Left cardiac atrium (tissue), 4 donors: ENCODE measurements around the gene KCNV2. TPM values are rescaled to one million over a fixed set of nuclear protein-coding genes. Genes with fewer than 3 reads are reported as not detected.

ENCODE experiments used
- ATAC-seq, 2 donors: fragments of 200-7000 bp; cut with Tn5 transposase; one replicate each; pipeline ENCODE4 v1.9.1; 2020; ENCODE audit warnings: mild to moderate bottlenecking in 2 of 2, moderate library complexity in 2 of 2
- DNase-seq: peaks from one replicate; pipeline ENCODE4 v3.0.0-alpha.2; 2020
- intact Hi-C, 2 donors: fragments of 100-400 bp; cut with DNase I; formaldehyde crosslinking; loops; one replicate each; pipeline versions ENCODE4 v1.14.1 to v1.15.1; 2022 to 2023
- total RNA-seq, 2 donors: library from RNA; stranded (reverse); fragmentation: NEBNext Ultra II Directional; extraction: Animal tissue kit (Norgen Biotek cat#: 25700); gene quantifications; one replicate each; pipeline ENCODE4 v1.2.1, GENCODE V29; 2021
- donor health status: DM: no; HTN: yes; CAD: no.
- donor health status: DM: no; HTN: yes; CAD: no; lungs with severe emphysema.
- donor health status: DM: yes; HTN: yes; CAD: no.
- donor health status: Dilated cardiomyopathy.

The KCNV2 gene
- total RNA-seq, 2 donors from 2014 or later: not detected

DNA sequence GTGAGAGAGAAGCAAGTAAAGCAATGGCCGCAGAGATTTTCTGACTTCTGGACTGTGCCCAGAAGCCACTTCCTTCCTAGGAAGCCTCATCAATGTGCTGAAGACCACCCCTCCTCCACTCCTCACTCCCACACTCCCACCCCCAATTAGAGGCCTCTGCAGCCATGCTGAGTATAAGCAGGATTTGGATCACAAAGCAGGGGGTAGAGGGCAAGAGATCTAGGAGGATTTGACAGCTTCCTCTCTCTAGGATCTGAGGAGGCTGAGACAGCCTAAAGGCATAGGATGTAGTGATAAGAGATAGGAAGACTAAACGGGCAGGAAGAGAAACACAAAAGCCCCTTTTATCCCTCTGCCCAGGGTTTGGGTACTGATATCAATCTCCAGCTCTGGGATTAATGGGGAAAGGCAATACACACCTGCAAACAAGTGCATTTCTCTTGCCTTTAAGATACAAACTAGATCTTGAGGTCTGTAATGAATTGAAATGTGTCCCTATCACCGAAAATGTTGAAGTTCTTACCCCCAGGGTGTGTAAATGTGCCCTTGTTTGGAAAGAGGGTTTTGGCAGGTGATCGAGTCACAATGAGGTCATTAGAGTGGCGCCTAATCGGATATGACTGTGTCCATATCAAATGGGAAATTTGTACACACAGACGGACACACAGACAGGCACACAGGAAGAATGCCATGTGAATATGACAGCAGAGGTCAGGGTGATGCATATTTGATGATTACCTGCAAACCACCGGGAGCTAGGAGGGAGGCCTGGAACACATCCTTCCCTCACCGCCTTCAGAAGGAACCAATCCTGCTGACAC lies 28.5 kb downstream of the KCNV2 start:
- DNase-seq (no peak), ATAC-seq (no peak)
- intact Hi-C loops: no loop called here

DNA sequence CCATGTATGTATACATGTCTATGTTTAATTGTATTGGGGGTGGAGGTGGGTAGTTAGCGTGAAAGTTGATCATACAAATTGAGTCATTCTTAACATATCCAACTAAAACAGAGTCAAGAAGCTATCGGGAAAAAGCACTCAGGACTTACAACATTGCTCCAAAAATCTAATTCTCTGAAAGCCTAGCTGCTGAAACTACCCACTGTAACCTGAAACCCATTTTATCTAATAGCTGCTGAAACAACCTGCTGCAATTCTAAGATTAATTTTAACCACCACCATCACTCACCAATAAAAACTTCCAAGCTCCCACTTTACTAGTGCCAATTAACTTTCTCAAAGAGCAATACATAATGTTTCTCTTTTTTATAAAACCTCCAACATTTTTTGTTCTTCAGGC lies 32.2 kb downstream of the KCNV2 start:
- intact Hi-C loops: no loop called here
- no peak for ATAC-seq
- DNase-seq: no peak

DNA sequence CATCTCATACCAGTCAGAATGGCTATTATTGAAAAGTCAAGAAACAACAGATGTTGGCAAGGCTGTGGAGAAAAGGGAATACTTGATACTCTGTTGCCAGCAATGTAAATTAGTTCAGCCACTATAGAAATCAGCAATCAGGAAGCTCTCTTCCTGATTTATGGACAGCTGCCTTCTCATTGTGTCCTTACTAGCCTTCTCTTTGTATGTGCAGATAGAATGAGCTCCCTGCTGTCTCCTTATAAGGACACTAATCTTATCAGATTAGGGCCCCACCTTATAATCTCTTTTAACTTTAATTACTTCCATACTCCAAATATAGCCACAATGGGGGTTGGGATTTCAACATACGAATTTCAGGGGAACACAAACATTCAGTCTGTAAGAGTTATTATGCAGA lies 38.0 kb downstream of the KCNV2 start:
- DNase-seq (no peak), ATAC-seq (no peak)
- intact Hi-C loops: no loop called here

GRCh38 chr9:2758162-2758897 lies 41.0 kb downstream of the KCNV2 start:
- intact Hi-C loops: no loop called here
- DNase-seq: no peak
- no peak for ATAC-seq

- DNase-seq (no peak), ATAC-seq (no peak)
- intact Hi-C loops: no loop called here
These were observed 41.7 kb downstream of the KCNV2 start for GRCh38 chr9:2758898-2759510.

GRCh38 chr9:2761424-2761823 lies 44.1 kb downstream of the KCNV2 start:
- ATAC-seq (no peak), DNase-seq (no peak)
- intact Hi-C loops: no loop called here

- DNase-seq: no peak
- no peak for ATAC-seq
- intact Hi-C loops: no loop called here
These were observed 47.0 kb downstream of the KCNV2 start for GRCh38 chr9:2764353-2764752.

GRCh38 chr9:2765250-2765880 lies 48.1 kb downstream of the KCNV2 start:
- DNase-seq: no peak
- intact Hi-C loops: no loop called here

GRCh38 chr9:2767800-2768677 lies 50.7 kb downstream of the KCNV2 start:
- DNase-seq (no peak), ATAC-seq (no peak)
- intact Hi-C loops: no loop called here

More at GRCh38 chr9:2765250-2765880, 48.1 kb downstream of the KCNV2 start:
- no peak for ATAC-seq

- DNase-seq (no peak), ATAC-seq (peak in 1 of 2 donors; percentile 87)
- intact Hi-C loops: no loop called here
These were observed 53.8 kb downstream of the KCNV2 start for GRCh38 chr9:2771087-2771486.

DNA sequence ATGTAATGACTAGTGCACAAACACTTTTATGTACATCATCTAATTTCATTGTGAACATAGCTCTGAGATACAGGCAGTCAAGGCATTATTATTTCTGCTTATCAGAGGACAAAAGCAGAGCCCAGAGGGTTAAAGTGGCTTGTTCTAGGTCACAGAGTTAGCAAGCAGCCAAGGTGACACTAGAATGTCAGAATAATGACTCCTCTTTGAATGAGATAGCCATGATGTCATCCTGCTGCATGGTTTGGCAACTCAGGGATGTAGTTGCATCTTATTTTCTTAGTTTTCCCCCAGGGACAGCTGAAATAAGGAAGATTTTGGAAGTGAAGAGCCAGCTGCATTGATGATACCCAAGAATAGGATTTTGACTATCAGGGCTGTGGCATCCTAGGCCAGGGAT lies 54.4 kb downstream of the KCNV2 start:
- ATAC-seq: peak in 1 of 2 donors; percentile 83
- intact Hi-C loops: no loop called here
- DNase-seq: no peak

- ATAC-seq: no peak
- DNase-seq: no peak
- intact Hi-C loops: no loop called here
These were observed 60.1 kb downstream of the KCNV2 start for GRCh38 chr9:2777454-2777853.

GRCh38 chr9:2778816-2779215 lies 61.5 kb downstream of the KCNV2 start:
- no peak for DNase-seq
- intact Hi-C loops: no loop called here
- no peak for ATAC-seq

Other genes starting within 250 kb of the KCNV2 start
- gene VLDLR, start 95.7 kb upstream of the KCNV2 start, total RNA-seq: 100 to 1,000 TPM in 1 of 2 donors, 10 to 100 TPM in 1; 95.8 to 106 TPM
- 10 to 100 TPM; 17.8 to 29.8 TPM for gene PUM3, start 126.6 kb downstream of the KCNV2 start, total RNA-seq